Stimulated activated CD4-positive, alpha-beta T cell treated with anti-CD3 and anti-CD28 coated beads, Interleukin-4, amount 100 ng/mL, for 48 hours (primary cell): ENCODE measurements around the gene RNF169.
A peak's percentile ranks its signal among the peaks of the same experiment; 100 is the strongest.

Experiments used
- DNase-seq, 2 donors: peaks; one replicate each; pipeline ENCODE4 v3.0.0-alpha.2; 2020; ENCODE audit warnings: low read depth in 2 of 2

Gene RNF169, protein sequence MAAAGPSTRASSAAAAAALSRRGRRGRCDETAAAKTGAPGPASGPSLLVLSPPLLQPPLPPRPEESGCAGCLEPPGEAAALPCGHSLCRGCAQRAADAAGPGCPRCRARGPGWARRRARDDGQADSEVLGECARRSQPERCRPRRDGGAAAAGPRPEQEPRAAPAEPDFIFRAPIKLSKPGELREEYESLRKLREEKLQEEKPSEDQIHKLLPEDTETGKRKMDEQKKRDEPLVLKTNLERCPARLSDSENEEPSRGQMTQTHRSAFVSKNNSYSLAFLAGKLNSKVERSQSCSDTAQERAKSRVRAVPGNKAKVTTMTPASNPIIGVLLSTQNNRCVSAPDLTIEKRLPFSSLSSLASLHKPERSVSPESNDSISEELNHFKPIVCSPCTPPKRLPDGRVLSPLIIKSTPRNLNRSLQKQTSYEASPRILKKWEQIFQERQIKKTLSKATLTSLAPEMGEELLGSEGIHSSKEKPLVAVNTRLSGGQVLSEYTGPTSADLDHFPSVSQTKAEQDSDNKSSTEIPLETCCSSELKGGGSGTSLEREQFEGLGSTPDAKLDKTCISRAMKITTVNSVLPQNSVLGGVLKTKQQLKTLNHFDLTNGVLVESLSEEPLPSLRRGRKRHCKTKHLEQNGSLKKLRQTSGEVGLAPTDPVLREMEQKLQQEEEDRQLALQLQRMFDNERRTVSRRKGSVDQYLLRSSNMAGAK

DNA sequence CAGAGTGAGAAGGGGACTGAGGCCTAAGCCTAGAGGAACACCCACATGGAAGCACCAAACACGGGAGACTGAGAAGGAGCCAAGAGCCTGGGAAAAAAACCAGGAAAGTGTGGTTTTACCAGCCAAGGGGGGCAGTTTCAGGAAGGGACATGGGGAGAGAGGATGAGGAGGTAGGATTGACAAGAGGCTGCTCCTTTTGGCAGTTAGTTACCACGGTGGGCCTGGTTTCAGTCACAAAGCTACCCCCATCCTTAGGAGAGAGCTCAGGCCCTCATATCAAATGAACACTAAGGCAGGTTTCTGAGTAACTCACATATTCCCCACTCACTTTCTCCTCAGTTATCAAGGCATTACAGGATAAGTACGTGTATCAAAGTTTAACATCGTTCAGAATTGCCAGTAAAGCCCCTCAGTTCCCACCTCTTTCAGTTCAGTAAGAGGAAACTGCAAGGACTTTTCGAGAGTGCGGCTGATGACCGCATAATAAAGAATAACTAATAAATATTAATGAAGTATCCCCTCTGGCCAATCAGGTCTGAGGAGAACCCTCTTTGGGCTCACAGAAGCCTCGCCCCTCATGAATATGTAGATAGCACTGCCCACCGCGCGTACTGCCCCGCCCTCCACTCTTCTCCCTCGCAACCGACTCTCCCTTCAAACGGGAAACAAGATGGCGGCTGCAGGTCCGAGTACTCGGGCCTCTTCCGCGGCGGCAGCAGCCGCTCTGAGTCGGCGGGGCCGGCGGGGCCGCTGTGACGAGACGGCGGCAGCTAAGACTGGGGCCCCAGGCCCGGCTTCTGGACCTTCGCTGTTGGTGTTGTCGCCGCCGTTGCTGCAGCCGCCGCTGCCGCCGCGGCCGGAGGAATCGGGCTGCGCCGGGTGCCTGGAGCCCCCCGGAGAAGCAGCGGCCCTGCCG lies at the start of gene RNF169:
Gene RNF169, plus strand, starts transcription at position 639 of the 916 bp plus-strand sequence. Its CDS starts 32 bp downstream, at position 671.
- peak; percentile 77 to 85 for DNase-seq

DNA sequence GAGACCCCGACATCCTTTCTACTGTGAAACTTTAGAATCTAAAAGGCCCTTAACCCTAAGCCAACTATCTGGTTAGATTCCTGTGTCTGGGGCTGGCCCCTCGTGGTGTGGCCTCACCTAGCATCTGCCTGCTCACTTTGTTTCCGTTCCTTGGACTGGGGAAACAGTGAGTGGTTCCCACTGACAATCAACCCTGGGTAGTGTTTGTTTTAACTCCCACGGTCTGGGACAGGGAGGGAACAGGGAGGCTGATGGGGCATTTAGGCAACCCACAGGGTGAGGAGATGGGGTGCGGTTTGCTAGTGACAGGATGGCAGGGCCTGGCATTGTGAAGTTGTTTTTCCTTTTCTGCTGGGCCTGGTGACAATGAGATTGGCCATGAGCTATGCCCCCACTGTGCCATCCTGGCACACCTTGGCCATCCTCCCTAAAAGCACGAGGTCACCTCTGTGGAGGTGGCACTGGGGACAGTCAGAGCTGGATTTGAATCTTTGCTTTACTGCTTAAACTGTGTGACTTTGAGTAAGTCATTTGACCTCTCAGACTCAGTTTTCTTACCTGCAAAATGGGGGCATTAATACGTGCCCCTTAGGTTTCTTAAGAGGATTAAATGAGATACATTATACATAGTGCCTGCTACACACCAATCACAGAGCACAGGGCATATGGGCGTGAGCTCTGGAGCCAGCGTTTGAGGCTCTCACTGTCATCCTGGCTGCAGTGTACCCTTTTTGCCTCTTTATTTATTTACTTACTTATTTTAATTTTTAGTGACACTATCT lies 48.8 kb upstream of the RNF169 start:
- no peak for DNase-seq

DNA sequence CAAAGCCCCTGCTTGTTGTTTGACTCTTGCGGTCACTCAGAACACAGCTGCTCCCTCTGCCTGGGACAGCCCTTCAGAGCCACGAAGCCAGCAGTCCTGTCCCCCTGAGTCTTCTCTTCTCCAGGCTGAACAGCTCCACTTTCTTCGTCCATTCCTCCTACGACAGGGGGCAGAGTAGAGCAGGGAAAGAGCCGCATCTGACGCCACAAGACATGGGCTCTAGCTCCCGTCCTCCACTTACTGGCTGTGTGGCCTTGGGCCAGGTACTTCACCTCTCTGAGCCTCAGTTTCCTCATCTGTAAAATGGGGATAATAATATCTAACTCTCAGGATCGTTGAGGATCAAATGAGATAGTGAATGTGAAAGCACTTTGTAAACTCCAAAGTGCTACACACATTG lies 47.3 kb upstream of the RNF169 start:
- no peak for DNase-seq

DNA sequence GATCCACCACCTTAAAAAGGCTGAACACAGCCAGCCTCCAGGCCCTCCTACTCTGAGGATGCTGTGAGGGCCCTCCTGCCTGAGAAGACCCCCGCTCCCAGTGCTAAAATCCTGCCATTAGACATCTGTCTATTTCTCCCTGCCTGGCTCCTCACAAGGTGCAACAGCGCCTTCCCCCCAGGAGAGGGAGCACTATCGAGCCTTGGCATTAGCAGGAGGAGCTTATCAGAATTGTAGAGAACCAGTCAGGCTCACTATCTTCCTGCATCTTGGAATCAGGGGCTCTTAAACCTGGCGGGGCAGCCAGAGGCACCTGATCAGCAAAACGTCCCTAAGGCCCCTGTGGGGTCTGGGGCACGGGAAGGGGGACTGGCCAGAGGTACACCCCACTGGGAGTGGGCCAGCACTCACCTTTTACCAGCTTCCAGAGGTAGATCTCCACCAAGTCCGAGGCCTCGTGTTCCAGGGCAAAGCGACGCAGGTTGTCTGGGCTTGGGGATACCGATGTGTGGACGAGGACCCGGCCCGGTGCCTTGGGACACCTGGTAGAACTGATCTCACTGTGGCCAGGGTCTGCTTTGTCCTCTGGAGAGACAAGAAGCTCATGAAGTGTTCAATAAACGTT lies 46.2 kb upstream of the RNF169 start:
- DNase-seq, result peak; percentile 42 to 45

DNA sequence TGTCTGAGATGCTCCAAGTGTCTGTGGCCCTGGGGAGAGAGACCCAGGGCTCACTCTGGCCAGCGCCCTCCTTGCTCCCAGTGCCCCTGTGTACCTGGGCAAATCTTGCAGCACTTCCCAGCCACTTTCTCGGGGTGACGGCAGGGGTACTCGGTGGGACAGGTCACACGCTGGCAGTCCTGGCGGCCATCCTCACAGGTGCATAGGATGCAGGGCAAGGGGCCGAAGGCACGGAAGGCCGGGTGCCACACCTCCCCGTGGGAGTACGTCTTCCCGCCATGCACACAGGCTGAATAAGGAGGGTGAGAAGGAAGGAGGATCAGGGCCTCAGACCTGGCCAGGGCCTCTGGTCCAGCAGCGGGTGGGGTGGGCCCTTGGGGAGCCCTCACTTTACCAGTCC lies 45.4 kb upstream of the RNF169 start:
- no peak for DNase-seq

DNA sequence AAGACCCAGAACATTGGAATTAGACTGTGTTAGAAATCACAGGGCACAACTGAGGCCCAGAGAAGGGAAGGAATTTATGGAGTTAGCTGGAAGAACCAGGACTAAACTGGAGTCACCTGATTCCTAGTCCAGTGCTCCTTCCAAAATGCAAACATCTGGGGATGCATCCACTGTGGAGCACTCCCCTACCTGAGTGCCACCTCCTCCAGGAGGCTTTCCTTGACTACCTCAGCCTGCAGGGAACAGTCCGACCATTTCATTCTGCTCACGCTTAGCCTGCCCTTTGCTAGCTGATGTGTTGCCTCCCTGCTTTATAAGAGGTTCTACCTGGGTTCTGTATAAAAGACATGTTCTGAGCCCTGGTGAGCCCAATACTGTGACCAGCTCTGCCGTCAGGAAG lies 41.5 kb upstream of the RNF169 start:
- no peak for DNase-seq

DNA sequence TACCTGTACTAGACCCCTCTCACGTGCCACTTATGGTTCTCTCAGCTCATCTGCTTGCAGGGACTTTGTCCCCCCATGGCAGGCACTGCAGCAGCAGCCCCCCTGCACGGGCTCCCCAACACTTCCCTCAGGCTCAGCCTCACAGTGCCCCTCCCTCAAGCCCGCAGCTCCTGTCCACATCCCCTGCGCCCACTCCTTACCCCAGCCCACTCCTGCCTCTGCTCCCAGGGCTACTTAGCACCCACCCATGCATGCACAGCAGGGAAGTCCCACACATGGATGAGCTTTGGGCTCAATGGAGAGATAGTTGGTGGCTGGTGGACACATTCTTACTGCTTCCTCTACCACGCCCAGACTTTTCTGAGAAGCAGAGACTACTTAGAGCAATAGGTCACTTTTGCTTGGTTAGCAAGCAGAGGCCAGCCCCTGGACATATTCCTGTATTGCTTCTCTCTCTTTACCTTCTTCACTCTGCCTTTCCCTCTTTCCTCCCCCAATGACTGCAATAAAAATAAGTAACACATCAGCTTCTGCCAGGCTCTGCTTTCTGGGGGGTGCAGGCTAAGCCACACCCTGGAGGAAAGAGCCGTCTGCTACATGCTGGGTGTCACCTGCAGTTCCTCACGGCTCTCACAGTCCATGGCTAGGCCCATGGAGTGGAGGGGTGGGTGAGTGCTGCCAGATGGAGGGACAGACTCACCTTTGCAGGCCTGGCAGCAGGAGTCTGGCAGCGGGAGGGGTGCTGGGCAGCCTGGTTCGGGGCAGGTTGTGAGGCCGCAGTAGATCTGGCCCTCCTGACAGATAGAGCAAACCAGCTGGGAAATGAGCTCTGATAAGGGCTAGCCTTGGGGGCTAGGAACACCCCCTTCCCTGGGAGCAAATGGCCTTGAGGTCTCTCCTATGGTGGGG lies 40.8 kb upstream of the RNF169 start:
- no peak for DNase-seq

DNA sequence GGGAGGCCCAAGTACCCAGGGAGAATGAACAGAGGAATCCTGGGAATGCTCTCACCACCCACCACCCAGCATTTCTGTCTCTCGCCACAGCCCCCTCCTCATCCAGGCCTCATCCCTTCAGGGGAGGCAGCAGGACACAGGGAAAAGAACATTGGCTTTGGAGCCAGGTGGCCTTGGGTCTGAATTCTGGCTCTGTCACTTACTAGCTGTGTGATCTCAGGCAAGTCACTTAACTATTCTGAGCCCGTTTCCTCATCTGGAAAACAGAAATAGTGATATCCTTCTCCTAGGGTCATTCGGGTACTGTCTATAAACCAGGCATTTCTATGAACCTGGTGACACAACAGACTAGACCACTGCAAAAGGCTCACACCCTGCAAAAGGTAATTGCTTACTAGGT lies 39.5 kb upstream of the RNF169 start:
- no peak for DNase-seq

DNA sequence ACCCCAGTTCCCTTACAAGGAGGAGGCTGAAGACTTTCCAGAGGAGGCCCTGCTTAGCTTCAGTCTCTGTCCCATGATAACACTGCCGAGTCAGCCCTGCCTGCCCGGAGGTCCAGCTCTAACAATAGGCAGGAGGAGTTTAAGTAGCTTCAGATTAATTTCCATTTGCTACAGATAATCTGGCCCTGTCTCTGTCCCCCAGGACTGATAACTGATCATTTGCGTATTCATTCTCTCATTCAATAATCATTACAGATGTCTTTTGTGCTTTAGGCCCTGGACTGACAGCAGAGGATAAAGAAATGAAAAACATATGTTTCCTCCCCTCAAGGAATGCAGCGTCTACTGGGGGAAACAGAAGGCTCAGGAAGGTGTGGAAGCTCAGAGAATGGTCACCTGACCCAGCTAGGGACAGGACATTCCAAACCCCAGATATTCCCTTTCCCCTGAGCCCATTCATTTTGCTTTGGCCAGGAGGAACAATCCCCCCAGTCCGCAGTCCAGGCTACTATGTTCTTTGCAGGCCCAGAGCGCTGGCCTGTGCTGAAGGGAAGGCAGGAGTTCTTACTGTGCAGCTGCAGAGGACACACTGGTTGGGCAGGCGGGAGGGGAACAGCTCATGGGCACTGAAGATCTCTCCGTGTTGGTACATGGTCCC lies 38.2 kb upstream of the RNF169 start:
- DNase-seq, result no peak

DNA sequence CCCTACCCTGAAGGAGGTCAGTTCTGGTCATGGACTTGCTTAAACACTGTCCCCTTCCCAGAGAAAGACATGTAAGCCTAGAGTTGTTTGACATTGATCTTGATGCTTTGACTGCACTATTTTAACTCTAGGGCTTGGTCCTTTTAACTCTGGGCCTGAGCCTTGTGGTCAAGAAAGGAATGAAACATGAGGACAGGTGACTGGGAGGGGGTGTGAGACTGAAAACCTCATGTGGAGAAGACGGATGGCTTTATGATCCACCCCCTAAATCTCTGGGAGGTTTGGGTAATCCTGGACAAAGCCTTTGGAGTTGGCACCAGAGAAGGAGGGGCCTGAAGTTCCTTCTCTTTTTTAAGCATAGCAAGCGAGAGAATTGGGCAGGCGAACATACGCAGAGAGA lies 35.0 kb upstream of the RNF169 start:
- no peak for DNase-seq

DNA sequence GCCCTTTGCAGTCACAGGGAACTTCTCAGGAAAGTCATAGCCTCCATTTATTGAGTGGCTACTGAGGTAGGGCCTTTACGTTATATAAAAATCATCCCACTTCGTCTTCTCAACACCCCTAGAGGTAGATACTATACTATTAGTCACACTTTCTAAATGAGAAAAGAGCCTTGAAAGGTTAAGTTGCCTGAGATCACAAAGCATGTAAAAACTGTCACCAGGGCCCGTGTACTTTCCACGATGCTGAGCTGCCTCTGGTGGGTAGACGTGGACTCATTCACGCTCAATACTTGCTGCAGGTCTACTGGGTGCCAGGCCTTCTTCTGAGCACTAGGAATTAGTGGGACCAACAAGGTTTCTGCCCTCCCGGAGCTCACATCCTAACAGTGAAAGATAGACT lies 33.7 kb upstream of the RNF169 start:
- no peak for DNase-seq

DNA sequence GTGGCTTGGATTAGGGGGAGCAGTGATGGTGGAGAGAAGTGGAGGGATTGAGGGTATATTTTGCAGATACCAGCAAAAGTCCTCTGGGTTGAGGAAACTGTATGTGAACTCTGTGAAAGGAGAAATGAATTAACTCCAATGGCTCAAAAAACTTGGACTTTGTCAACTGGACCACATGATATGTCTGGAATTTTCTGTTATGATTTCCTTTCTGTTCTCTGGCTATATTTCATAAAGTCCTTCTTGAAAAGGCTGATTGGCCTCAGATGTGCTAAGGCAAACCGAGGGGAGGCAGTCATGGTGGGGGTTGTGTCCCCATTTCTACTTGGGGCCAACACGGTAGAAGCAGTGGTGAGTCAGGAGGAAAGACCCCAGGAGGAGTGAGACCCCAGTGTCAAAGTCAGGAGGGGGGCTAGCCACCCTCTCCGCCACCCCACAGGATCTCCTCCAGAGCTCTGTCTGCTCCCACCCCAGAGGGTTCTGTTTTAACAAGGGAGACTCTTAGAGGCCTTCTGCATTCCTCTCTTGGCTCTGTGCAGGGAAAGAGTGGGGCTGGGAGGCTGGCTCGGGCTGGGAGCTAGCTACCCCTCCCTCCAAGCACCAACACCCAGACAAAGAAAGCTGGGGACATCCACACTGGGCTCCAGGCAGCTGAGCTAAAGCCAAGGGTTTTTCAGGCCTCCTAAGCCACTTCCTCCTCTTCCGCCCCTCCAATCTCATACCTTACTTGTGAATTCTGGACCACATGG lies 31.3 kb upstream of the RNF169 start:
- no peak for DNase-seq

DNA sequence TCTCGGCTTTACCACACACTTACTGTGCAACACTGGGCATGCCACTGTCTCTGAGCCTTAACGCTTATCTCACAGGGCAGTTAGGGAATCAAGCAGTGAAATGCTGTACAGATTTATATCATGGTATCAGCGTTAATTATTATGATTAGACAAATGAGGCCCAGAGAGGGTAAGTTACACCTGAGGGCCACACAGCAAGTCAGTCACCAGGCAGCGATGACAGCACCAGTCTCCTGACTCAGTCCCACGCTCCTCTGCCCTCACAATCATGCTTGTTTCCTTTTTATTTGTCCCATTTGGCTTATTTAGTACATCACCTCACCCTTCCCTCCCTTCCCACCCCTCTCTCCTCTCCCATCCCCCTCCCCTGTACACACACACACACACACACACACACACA lies 29.6 kb upstream of the RNF169 start:
- no peak for DNase-seq

DNA sequence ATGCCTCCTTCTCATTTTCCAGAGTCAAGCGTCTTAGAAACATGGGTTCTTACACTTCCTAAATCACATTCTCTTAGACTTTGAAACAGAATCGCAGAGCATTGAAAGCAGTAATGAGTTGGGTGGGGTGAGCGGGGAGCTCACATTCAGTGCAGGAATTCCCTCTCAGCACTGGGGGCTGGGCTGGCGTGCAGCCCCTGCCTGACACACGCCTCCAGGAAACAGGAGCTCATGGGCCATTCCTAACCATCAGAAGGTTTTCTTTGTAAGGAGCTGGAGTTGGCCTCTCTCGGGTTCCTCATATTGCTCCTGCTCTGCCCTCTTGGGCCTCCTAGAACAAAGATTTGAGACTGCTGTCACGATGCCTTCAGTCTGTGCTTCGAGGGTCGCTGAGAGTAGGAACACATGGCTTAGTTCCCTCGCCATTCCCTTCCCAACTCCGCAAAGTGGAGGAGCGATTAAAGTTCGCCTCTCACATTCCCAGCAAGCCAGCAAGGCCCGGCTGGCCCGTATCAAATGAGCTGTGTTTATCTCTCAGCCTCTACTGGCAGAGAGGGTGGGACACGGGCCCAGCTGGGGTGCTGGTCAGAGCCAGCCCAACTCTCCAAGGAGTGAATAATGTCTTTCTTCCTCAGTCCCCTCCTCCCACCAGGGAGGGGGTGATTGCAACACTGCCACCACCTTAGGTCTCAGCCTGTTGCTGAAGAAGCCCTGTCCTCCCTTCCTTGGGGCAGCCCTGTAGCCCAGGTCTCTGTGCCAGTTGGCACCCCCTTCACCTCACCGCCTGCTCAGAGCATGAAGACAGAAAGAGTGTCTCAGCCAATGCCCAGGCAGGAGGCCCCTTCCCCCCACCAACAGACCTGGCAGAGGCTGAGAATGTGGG lies 27.8 kb upstream of the RNF169 start:
- DNase-seq, result no peak

DNA sequence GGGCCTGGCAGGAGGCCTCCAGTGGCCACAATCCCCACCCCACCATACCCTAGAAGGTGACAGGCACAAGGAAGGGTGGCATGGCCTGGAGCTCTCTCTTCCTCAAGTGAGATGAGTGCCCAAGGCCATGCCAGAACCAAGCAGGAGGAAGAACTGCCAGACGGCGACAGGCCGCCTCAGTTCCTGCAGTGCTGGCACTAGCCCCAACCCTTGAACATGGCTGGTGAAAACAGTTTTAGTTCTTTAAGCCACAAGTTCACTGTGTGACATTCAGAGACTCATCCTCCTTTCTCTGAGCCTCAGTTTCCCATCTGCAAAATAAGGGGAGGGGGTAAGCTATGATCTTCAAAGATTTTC lies 27.2 kb upstream of the RNF169 start:
- DNase-seq, result no peak

DNA sequence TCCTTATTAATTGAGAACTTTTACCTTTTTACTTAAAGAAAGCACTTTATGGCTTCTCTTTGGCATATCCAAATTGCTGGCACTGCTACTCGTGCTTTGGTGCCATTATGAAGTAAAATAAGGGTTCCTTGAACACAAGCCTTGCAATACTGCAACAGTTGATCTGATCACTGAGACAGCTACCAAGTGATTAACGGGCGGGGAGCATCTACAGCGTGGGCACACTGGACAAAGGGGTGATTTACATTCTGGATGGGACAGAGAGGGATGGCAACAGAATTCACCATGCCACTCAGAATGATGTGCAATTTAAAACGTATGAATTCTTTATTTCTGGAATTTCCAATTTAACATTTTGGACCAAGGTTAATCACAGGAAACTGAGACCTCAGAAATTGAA lies 25.1 kb upstream of the RNF169 start:
- DNase-seq, result no peak

DNA sequence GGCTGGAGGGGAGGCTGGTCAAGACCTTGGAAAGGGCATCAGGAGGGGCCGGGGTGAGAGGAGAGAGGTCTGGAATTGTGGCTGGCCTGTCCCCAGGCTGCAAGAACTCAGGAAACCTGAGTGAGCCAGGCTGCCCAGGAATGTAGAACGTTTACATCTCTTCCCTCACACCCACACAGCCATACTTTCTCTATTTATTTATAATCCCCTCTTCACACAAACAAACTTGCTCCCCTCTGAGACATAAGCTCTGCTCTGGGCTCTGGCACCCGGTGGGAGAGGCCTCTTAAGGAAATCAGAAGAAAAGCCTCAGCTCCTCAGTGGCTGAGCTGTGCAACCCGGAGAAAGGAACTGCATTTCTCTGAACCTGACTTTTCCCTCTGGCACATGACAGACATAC lies 22.9 kb upstream of the RNF169 start:
- no peak for DNase-seq
